GM12875 (cell line): Measurements from ENCODE around the gene ATG16L2.

Experiments used
- H3K4me3 ChIP-seq: one replicate; pipeline ENCODE4 v1.5.1; 2011; ENCODE audit warnings: low read depth, low read length, control low read depth
- TF ChIP-seq, protein P1 (sequence below): IDR thresholded peaks from 2 replicates; pipeline ENCODE4 v1.5.1; 2011; ENCODE audit warnings: low read depth, mild to moderate bottlenecking, control low read depth, inconsistent platforms, low read length, moderate library complexity, borderline replicate concordance; ENCODE audit not compliant: insufficient read depth

ATG16L2 gene

GRCh38 chr11:72770799-72771198, 43.4 kb upstream of the ATG16L2 start:
- TF ChIP-seq, protein P1, sequence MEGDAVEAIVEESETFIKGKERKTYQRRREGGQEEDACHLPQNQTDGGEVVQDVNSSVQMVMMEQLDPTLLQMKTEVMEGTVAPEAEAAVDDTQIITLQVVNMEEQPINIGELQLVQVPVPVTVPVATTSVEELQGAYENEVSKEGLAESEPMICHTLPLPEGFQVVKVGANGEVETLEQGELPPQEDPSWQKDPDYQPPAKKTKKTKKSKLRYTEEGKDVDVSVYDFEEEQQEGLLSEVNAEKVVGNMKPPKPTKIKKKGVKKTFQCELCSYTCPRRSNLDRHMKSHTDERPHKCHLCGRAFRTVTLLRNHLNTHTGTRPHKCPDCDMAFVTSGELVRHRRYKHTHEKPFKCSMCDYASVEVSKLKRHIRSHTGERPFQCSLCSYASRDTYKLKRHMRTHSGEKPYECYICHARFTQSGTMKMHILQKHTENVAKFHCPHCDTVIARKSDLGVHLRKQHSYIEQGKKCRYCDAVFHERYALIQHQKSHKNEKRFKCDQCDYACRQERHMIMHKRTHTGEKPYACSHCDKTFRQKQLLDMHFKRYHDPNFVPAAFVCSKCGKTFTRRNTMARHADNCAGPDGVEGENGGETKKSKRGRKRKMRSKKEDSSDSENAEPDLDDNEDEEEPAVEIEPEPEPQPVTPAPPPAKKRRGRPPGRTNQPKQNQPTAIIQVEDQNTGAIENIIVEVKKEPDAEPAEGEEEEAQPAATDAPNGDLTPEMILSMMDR = no peak
- no peak overlapping the region for H3K4me3 ChIP-seq

DNA sequence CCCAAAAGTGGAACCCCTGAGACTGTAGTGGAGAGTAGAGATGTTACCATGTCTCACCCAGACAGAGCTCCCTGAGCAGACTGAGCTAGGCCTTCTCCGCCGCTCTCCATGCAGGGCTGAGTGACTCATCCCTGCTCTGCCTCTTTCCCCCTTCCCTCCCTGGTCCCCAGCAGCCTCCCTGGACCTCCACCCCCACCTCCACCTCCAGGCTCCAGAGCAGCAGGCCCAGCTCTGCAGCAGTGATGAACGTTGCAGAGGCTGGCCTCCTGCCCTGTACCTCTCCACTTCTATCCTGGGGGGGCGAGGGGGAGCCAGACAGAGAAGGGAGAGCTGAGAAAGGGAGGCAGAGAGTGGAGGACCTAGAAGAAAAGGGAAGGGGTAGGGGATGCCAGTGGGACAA, 42.7 kb upstream of the ATG16L2 start:
- H3K4me3 ChIP-seq = no peak overlapping the region
- TF ChIP-seq, protein P1 = no peak

DNA sequence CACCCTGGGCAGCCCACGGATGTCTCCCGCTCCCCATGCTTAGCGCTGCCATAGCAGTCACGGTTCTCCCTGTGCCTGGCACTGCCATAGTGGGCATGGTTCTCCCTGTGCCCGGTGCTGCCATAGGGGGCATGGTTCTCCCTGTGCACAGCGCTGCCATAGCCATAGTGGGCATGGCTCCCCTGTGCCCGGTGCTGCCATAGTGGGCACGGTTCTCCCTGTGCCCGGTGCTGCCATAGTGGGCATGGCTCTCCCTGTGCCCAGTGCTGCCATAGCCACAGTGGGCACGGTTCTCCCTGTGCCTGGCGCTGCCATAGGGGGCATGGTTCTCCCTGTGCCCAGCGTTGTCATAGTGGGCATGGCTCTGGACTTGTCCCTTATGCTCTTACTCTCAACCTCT, 42.2 kb upstream of the ATG16L2 start:
- no peak overlapping the region for H3K4me3 ChIP-seq
- TF ChIP-seq, protein P1 = no peak

DNA sequence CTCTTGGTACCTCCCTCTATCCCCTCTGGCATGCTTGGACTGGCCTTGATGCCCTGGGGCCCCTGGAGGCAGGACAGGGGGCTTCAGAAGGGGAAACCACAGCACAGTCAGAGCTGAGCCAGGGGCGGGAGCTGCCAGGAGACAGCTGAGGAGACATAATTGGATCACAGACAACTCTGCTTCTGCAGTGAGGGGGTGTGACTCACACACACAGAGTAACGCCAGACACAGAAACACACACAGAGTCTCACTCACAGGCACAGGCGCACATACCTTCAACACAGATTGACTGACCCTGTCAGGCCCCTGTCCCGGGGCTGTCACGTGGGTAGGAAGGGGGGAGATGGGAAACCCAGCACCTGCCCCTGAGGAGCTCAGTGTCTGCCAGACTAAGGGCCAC, 40.9 kb upstream of the ATG16L2 start:
- TF ChIP-seq, protein P1 = no peak
- H3K4me3 ChIP-seq = no peak overlapping the region

- TF ChIP-seq, protein P1 = no peak
- no peak overlapping the region for H3K4me3 ChIP-seq
Observed at GRCh38 chr11:72773696-72774095, 40.5 kb upstream of the ATG16L2 start.

- no peak overlapping the region for H3K4me3 ChIP-seq
- TF ChIP-seq, protein P1 = no peak
Observed at GRCh38 chr11:72774499-72774898, 39.7 kb upstream of the ATG16L2 start.

DNA sequence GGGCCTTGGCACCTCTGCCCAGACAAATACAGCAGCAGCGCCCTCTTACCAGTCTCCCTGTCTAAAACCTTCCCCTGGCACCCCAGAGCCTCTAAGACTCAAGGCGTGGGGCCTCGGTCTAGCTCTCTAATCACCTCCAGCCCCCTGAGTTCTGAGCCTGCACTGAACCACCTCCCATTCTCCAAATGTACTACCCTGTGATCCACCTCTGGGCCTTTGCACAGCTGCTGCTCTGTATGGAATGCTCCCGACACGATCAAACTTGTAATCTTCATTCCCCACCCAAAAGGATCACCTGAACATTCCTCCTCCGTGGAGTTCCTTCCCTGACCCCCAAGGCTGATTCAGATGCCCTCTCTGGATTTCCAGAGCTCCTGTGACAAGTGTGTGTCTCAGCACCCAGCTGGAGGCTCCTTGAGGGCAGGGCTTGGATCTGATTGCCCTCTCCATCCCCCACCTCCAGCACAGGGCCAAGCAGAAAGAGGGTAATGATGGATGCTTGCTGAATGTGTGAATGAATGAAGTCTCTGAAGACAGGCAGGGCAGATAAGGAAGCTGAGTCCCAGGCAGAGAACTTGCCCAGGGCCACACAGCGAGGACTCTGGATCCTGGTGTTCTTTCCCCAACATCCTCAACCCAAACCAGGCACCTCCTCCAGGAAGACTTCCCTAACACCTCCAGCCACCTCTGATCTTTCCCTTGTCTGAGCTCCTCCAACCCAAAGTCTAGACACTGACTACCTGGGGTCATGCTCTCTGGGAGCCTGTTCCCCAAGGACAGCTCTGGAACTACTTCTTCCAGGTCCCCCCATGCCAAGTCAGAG, 38.7 kb upstream of the ATG16L2 start:
- H3K4me3 ChIP-seq = no peak overlapping the region
- TF ChIP-seq, protein P1 = no peak
